HCT116 (cell line): Measurements from ENCODE around the gene SLAIN1. TPM values are rescaled to one million over a fixed set of nuclear protein-coding genes. Genes with fewer than 3 reads are reported as not detected.

Source experiments
- ATAC-seq: fragments of 200-7000 bp; cut with Tn5 transposase; 2 replicates; pipeline ENCODE4 v1.9.1; 2020; ENCODE audit warnings: mild to moderate bottlenecking, moderate library complexity
- BruUV-seq: library from RNA; stranded (reverse); fragments of 400-500 nt; replicated peaks from 2 replicates; lab custom pipeline; 2021; lab: Mats Ljungman, UMichigan
- CTCF ChIA-PET: fragments of 300-600 bp; sonication (Branson Sonifier 250); formaldehyde crosslinking; loops from one replicate; lab custom pipeline; 2021; ENCODE audit warnings: antibody characterized with exemption; lab: Charles Lee
- POLR2A ChIA-PET: fragments of 300-600, 350-600 bp; sonication (Branson Sonifier 250); formaldehyde crosslinking; loops from one replicate; lab custom pipeline; 2021; ENCODE audit warnings: antibody characterized with exemption; lab: Charles Lee
- RAD21 ChIA-PET, 2 experiments: fragments of 300-600 bp; sonication (Branson Sonifier 250); formaldehyde crosslinking; loops; one replicate each; lab custom pipeline; 2023; ENCODE audit warnings: low total read pairs in 2 of 2; ENCODE audit not compliant: uncharacterized antibody in 2 of 2, unreplicated experiment in 2 of 2, low non-redundant PET in 1 of 2; lab: Charles Lee
- DNase-seq: peaks from one replicate; pipeline ENCODE4 v3.0.0-alpha.2; 2010; ENCODE audit warnings: low read depth, low spot score
- H2AFZ ChIP-seq: fragments of 200-600 bp; shearing (Covaris generic), sonication (generic); 2 replicates; pipeline ENCODE4 v1.6.1; 2017; ENCODE audit warnings: low read depth, mixed run types, mixed read lengths, antibody characterized with exemption, low read length; ENCODE audit not compliant: poor library complexity, severe bottlenecking
- H3K27ac ChIP-seq: 2 replicates; pipeline ENCODE4 v1.5.1; 2012; ENCODE audit warnings: low read depth, low read length
- H3K27me3 ChIP-seq: fragments of 200-600 bp; sonication (generic); 2 replicates; pipeline ENCODE4 v1.6.1; 2016; ENCODE audit warnings: mixed run types, low read length, mixed read lengths; ENCODE audit not compliant: insufficient read depth
- H3K36me3 ChIP-seq, 2 experiments: fragments of 200-500 bp in 1 of 2; fragments of 200-600 bp in 1 of 2; sonication (Bioruptor generic) in 1 of 2; sonication (generic) in 1 of 2; 2 replicates each; pipeline versions ENCODE4 v1.5.1 to v1.6.1; 2014 to 2016; ENCODE audit warnings: low read length in 2 of 2, inconsistent platforms in 1 of 2, mixed read lengths in 1 of 2, mixed run types in 1 of 2; ENCODE audit not compliant: insufficient read depth in 2 of 2, control insufficient read depth in 1 of 2
- H3K4me1 ChIP-seq, 2 experiments: fragments of 200-600 bp in 1 of 2; sonication (generic) in 1 of 2; 2 replicates each; pipeline versions ENCODE4 v1.5.1 to v1.6.1; 2012 to 2017; ENCODE audit warnings: low read length in 2 of 2, inconsistent platforms in 1 of 2, mild to moderate bottlenecking in 1 of 2, mixed read lengths in 1 of 2, mixed run types in 1 of 2, moderate library complexity in 1 of 2; ENCODE audit not compliant: insufficient read depth in 2 of 2, control insufficient read depth in 1 of 2
- H3K4me2 ChIP-seq: fragments of 200-600 bp; sonication (generic); 2 replicates; pipeline ENCODE4 v1.6.1; 2017; ENCODE audit warnings: mixed run types, low read length, mixed read lengths
- H3K4me3 ChIP-seq, 2 experiments: fragments of 200-600 bp in 1 of 2; sonication (generic) in 1 of 2; replicated peaks in 1 of 2; 2 replicates each; pipeline ENCODE4 v1.5.1; 2011 to 2016; ENCODE audit warnings: low read length in 2 of 2, control low read depth in 1 of 2, low read depth in 1 of 2, mild to moderate bottlenecking in 1 of 2, mixed read lengths in 1 of 2, mixed run types in 1 of 2
- H3K79me2 ChIP-seq: fragments of 200-600 bp; sonication (generic); 2 replicates; pipeline ENCODE4 v1.6.1; 2017; ENCODE audit warnings: mild to moderate bottlenecking, mixed run types, low read length, moderate library complexity, mixed read lengths; ENCODE audit not compliant: insufficient read depth
- H3K9ac ChIP-seq: fragments of 200-600 bp; sonication (generic); 2 replicates; pipeline ENCODE4 v1.6.1; 2016; ENCODE audit warnings: low read length, mixed read lengths
- H3K9me2 ChIP-seq: fragments of 200-600 bp; sonication (generic), shearing (Covaris generic); 2 replicates; pipeline ENCODE4 v1.6.1; 2017; ENCODE audit warnings: mixed run types, mild to moderate bottlenecking, moderate library complexity; ENCODE audit not compliant: insufficient read depth
- H3K9me3 ChIP-seq, 2 experiments: fragments of 200-500 bp in 1 of 2; fragments of 200-600 bp in 1 of 2; sonication (Bioruptor generic) in 1 of 2; sonication (generic) in 1 of 2; 2 replicates each; pipeline ENCODE4 v1.6.1; 2014 to 2017; ENCODE audit warnings: low read length in 2 of 2, mixed read lengths in 2 of 2, inconsistent platforms in 1 of 2, low read depth in 1 of 2, mild to moderate bottlenecking in 1 of 2, mixed run types in 1 of 2, moderate library complexity in 1 of 2; ENCODE audit not compliant: control insufficient read depth in 1 of 2, insufficient read depth in 1 of 2
- H4K20me1 ChIP-seq: fragments of 200-600 bp; sonication (generic), shearing (Covaris generic); 2 replicates; pipeline ENCODE4 v1.6.1; 2017; ENCODE audit warnings: mixed run types, mild to moderate bottlenecking, moderate library complexity; ENCODE audit not compliant: insufficient read depth
- EZH2 ChIP-seq: fragments of 200-600 bp; sonication (generic); IDR thresholded peaks from 2 replicates; pipeline ENCODE4 v1.6.1; 2017; ENCODE audit warnings: antibody characterized with exemption, mixed run types
- FOSL1 ChIP-seq: IDR thresholded peaks from 2 replicates; pipeline ENCODE4 v1.6.1; 2012; ENCODE audit warnings: low read depth
- JUND ChIP-seq: IDR thresholded peaks from 2 replicates; pipeline ENCODE4 v1.6.1; 2012
- POLR2A ChIP-seq: IDR thresholded peaks from 2 replicates; pipeline ENCODE4 v1.7.0; 2011; ENCODE audit warnings: borderline replicate concordance; ENCODE audit not compliant: insufficient read depth, insufficient read length; ENCODE audit errors: extremely low read depth
- POLR2AphosphoS5 ChIP-seq: IDR thresholded peaks from 2 replicates; pipeline ENCODE4 v1.6.1; 2011; ENCODE audit warnings: mild to moderate bottlenecking, low read depth, low read length, moderate library complexity
- RAD21 ChIP-seq: IDR thresholded peaks from 2 replicates; pipeline ENCODE4 v1.6.1; 2012; ENCODE audit warnings: low read depth, mild to moderate bottlenecking
- TCF7L2 ChIP-seq: IDR thresholded peaks from 2 replicates; pipeline ENCODE4 v1.7.0; 2011; ENCODE audit warnings: borderline replicate concordance, inconsistent platforms; ENCODE audit not compliant: insufficient read depth, insufficient read length; ENCODE audit errors: extremely low read depth
- YY1 ChIP-seq: IDR thresholded peaks from 2 replicates; pipeline ENCODE4 v1.6.1; 2011; ENCODE audit warnings: low read length, low read depth, moderate library complexity, mild to moderate bottlenecking; ENCODE audit not compliant: insufficient replicate concordance; ENCODE audit errors: extremely low read depth
- ZNF274 ChIP-seq: fragments of 200-500 bp; sonication (Bioruptor generic); IDR thresholded peaks from 2 replicates; pipeline ENCODE4 v1.6.1; 2014; ENCODE audit warnings: mild to moderate bottlenecking, low read depth, low read length, inconsistent platforms
- intact Hi-C: fragments of 100-400 bp; cut with micrococcal nuclease; formaldehyde crosslinking; loops from 2 replicates; pipeline ENCODE4 v1.10.0; 2022
- total RNA-seq: library from RNA; stranded (reverse); gene quantifications from one replicate; pipeline ENCODE4 v1.2.1, GENCODE V29; 2021; ENCODE audit not compliant: unreplicated experiment
- TF ChIP-seq, protein P1 (sequence below): IDR thresholded peaks from 2 replicates; pipeline ENCODE4 v1.6.1; 2011; ENCODE audit warnings: mild to moderate bottlenecking, low read length, moderate library complexity; ENCODE audit not compliant: insufficient replicate concordance; ENCODE audit errors: extremely low read depth

The SLAIN1 gene
- total RNA-seq, 1 experiment from 2014 or later = 0.34 TPM

- Histone ChIP-seq H3K4me3 (no peak overlapping the region), H3K9me3 (no peaks in the 10 kb centered on the region), H3K4me2 (no peak overlapping the region), H3K27ac (no peak overlapping the region), H3K27me3 (no peaks in the 10 kb centered on the region), H2AFZ (no peak overlapping the region), H3K36me3 (no peaks in the 10 kb centered on the region), H3K4me1 (no peaks in the 10 kb centered on the region), H3K79me2 (no peaks in the 10 kb centered on the region), H4K20me1 (no peaks in the 10 kb centered on the region), H3K9me2 (no peaks in the 10 kb centered on the region), H3K9ac (no peak overlapping the region)
- POLR2A ChIA-PET = no interaction called here
- CTCF ChIA-PET = no interaction called here
- TF ChIP-seq TCF7L2 (no peak), POLR2A (no peak), YY1 (no peak), FOSL1 (no peak), JUND (no peak), EZH2 (no peak), ZNF274 (no peak), RAD21 (no peak), POLR2AphosphoS5 (no peak)
- TF ChIP-seq, protein P1, sequence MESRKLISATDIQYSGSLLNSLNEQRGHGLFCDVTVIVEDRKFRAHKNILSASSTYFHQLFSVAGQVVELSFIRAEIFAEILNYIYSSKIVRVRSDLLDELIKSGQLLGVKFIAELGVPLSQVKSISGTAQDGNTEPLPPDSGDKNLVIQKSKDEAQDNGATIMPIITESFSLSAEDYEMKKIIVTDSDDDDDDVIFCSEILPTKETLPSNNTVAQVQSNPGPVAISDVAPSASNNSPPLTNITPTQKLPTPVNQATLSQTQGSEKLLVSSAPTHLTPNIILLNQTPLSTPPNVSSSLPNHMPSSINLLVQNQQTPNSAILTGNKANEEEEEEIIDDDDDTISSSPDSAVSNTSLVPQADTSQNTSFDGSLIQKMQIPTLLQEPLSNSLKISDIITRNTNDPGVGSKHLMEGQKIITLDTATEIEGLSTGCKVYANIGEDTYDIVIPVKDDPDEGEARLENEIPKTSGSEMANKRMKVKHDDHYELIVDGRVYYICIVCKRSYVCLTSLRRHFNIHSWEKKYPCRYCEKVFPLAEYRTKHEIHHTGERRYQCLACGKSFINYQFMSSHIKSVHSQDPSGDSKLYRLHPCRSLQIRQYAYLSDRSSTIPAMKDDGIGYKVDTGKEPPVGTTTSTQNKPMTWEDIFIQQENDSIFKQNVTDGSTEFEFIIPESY = no peak
- no TSS peak for BruUV-seq
- ATAC-seq (no peak), DNase-seq (no peak)
- RAD21 ChIA-PET = no interaction called here
- intact Hi-C loops = loop anchor here (5.0 kb wide), 1 partner anchor 260 kb away; no protein-coding TSS in a partner anchor
These were observed 55.1 kb downstream of the SLAIN1 start for GRCh38 chr13:77752512-77753069.
